ENCODE measurements around the gene KRTAP5-5. TPM values are rescaled to one million over a fixed set of nuclear protein-coding genes. Genes with fewer than 3 reads are reported as not detected.

Gene KRTAP5-5
- total and polyA plus RNA-seq, 10 of the 15 experiments (the other 5 are each of a cell fraction or from before 2014, with no cell fraction given) = not detected

DNA sequence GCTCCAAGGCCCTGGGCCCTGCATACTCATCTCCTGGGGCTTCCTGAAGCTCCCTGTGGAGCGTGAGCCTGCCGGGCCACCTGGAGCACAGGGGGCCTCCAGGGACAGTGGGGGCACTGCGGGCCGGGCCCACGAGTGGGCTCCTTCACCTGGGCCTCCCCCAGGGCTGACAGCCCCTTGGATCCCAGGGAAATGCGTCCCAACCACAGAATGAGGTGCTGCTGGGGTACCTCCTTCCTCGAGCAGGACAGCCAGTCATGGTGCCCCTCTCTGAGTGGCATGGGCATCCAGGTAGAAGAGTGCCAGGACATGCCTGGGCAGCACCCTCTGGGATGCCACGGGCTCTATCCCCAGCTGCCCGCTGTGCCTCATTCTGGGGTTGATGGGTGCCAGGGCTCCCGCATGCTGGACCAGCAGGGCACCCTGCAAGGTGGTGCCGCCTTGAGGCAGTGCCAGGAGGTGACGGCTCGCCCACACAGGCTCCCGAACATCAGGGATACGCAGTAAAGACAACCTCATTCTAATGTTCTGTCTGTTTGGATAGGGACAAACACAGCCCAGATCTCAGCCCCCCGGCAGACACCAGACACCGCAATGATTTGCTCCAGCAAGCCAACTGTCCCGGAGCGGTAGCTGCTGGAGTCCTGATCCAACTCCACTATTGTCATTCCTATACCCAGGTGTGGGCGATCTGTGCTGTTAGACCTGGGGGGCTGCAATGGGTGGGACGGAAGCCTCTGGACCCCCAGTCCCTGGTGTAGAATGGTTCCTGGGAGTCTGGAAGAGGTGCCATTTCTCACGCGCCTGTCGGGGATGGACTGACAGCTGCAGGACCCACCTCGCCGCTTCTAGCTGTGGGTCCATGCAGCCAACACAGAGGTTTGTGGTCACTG lies 25.8 kb downstream of the KRTAP5-5 start:
- ATAC-seq (no peak), FAIRE-seq (no peak), DNase-seq (ENCODE audit: low read depth, low spot score) (no peak)
- intact Hi-C loops (cut with micrococcal nuclease; ENCODE audit: unreplicated experiment) = no loop called here
- ChIA-PET CTCF (interaction anchor here (3.7 kb wide), 1 partner anchor 176 kb away, joined by 56 read pairs; the partner anchor contains the start of gene SYT8), SMC1A (ENCODE audit: uncharacterized antibody, unreplicated experiment) (no interaction called here), POLR2A (no interaction called here), RAD21 (ENCODE audit: unreplicated experiment) (no interaction called here)
- Histone ChIP-seq H2AFZ (ENCODE audit: control insufficient read depth, low read depth, low read length) (no peak overlapping the region), H3K4me2 (ENCODE audit: control insufficient read depth, insufficient read depth) (no peak overlapping the region), H3K36me3 (ENCODE audit: control insufficient read depth in 2 of 2, insufficient read depth in 2 of 2, low read length in 1 of 2) (no peaks in the 10 kb centered on the region), H3K9ac (ENCODE audit: control insufficient read depth, insufficient read depth, low read length) (no peak overlapping the region), H3K9me3 (replicated peaks; ENCODE audit: control insufficient read depth, insufficient read depth, low read length) (no peaks in the 10 kb centered on the region), H3K27ac (ENCODE audit: control insufficient read depth, insufficient read depth) (no peak overlapping the region), H3K27me3 (replicated peaks in 1 of 2; ENCODE audit: control insufficient read depth in 2 of 2, insufficient read depth in 2 of 2, low read length in 1 of 2) (peaks cover 0 to 3% of the 10 kb centered on the region in 2 experiments; a peak in 3 of 4 replicates), H3K4me3 (no peak overlapping the region), H3K4me1 (ENCODE audit: control insufficient read depth, insufficient read depth, low read length) (no peaks in the 10 kb centered on the region), H3K79me2 (ENCODE audit: control insufficient read depth, insufficient read depth, low read length) (no peaks in the 10 kb centered on the region), H4K20me1 (ENCODE audit: control insufficient read depth, insufficient read depth) (no peaks in the 10 kb centered on the region)
- in situ Hi-C loops (cut with MboI) = no loop called here
- no peak for TF ChIP-seq EGR1 (IDR thresholded peaks at IDR 0.05; ENCODE audit: borderline replicate concordance in 1 of 2, low read depth in 2 of 2, low read length in 2 of 2)
- no peak for TF ChIP-seq BMI1 (IDR thresholded peaks at IDR 0.05; ENCODE audit: borderline replicate concordance)
- TF ChIP-seq NFYA (IDR thresholded peaks at IDR 0.05; ENCODE audit: borderline replicate concordance, low read depth, low read length) = no peak
- no peak for TF ChIP-seq CBFB (IDR thresholded peaks at IDR 0.05; ENCODE audit: low read depth)
- TF ChIP-seq RELA (IDR thresholded peaks at IDR 0.05; ENCODE audit: borderline replicate concordance, partially characterized antibody) = no peak
- TF ChIP-seq MTA3 (IDR thresholded peaks at IDR 0.05; ENCODE audit: borderline replicate concordance, low read length) = no peak
- no peak for TF ChIP-seq TCF7 (IDR thresholded peaks at IDR 0.05; ENCODE audit: borderline replicate concordance)
- no peak for TF ChIP-seq USF1 (IDR thresholded peaks at IDR 0.05; ENCODE audit: borderline replicate concordance, extremely low read length, insufficient read depth, low read depth, low read length)
- no peak for TF ChIP-seq CHD4 (IDR thresholded peaks at IDR 0.05)
- TF ChIP-seq PAX5 (IDR thresholded peaks at IDR 0.05; ENCODE audit: borderline replicate concordance, low read depth, low read length) = no peak
- TF ChIP-seq BCL11A (IDR thresholded peaks at IDR 0.05; ENCODE audit: low read depth, low read length) = no peak
- TF ChIP-seq CEBPB (IDR thresholded peaks at IDR 0.05; ENCODE audit: borderline replicate concordance in 1 of 2, low read depth in 2 of 2, low read length in 2 of 2) = no peak
- no peak for TF ChIP-seq CUX1 (IDR thresholded peaks at IDR 0.05; ENCODE audit: insufficient replicate concordance, low read depth, low read length)
- WGBS (ENCODE audit: insufficient coverage, insufficient replicate concordance, low lambda C conversion rate, missing lambda C conversion rate) = 45% methylated on average over 26 of the region's 26 CpGs
- BruUV-seq (replicated peaks) = no TSS peak
